ENCODE data around the gene ATAD5. TPM values are rescaled to one million over a fixed set of nuclear protein-coding genes. Genes with fewer than 3 reads are reported as not detected.
"Not testable (repeated sequence)": the region's sequence is repeated elsewhere in the genome, so short reads cannot be mapped to it uniquely, and the experiment has no call there.

The ATAD5 gene
- total and polyA plus RNA-seq, 2 of the 4 experiments (the other 2 are of a cell fraction) = 1.0 to 1.3 TPM

GRCh38 chr17:30822919-30823318 is 8.8 kb upstream of the ATAD5 start:
- H3K14ac ChIP-seq (replicated peaks; ENCODE audit: low read depth, low read length); H3K23ac ChIP-seq (ENCODE audit: low read depth, low read length); H2BK5ac ChIP-seq (ENCODE audit: low read depth, low read length, poor library complexity, severe bottlenecking); H4K5ac ChIP-seq (ENCODE audit: low read depth, low read length); H3K4me2 ChIP-seq (ENCODE audit: low read depth, low read length); POLR2A ChIA-PET (ENCODE audit: unreplicated experiment); H4K91ac ChIP-seq (ENCODE audit: insufficient read depth, low read depth, low read length); BruUV-seq (replicated peaks); in situ Hi-C loops (cut with MboI; ENCODE audit: low sequenced_read_pairs); H3K4me1 ChIP-seq (ENCODE audit: control insufficient read depth, insufficient read depth, low read length); H3K27ac ChIP-seq (ENCODE audit: insufficient read depth, low read length); H2AFZ ChIP-seq (replicated peaks; ENCODE audit: low read length, poor library complexity); H3K36me3 ChIP-seq (ENCODE audit: control insufficient read depth, insufficient read depth, low read length); intact Hi-C loops (cut with micrococcal nuclease); H3K9me1 ChIP-seq (ENCODE audit: insufficient read depth, low read length); CTCF ChIA-PET; H2BK20ac ChIP-seq (ENCODE audit: low read depth, low read length); H2AK9ac ChIP-seq (replicated peaks; ENCODE audit: low read depth, low read length, poor library complexity); DNase-seq; H2AK5ac ChIP-seq (ENCODE audit: low read depth, low read length); H4K8ac ChIP-seq (ENCODE audit: low read depth in 2 of 2, low read length in 2 of 2); H3K18ac ChIP-seq (ENCODE audit: low read depth, low read length); H3K4ac ChIP-seq (ENCODE audit: low read depth, low read length); H3K27me3 ChIP-seq (ENCODE audit: control insufficient read depth, insufficient read depth, low read length); H2BK15ac ChIP-seq (ENCODE audit: low read depth, low read length); H3K9me3 ChIP-seq (ENCODE audit: control insufficient read depth, insufficient read depth, low read length); H3K9ac ChIP-seq (ENCODE audit: low read depth, low read length); H4K20me1 ChIP-seq (ENCODE audit: insufficient read depth, low read length); H2BK120ac ChIP-seq (ENCODE audit: low read depth, low read length); H3K56ac ChIP-seq (ENCODE audit: extremely low read depth, insufficient read depth, low read length); ATAC-seq (ENCODE audit: low read depth); dilution Hi-C loops (cut with HindIII; ENCODE audit: low sequenced_read_pairs, unreplicated experiment); H3K4me3 ChIP-seq (ENCODE audit: insufficient read depth, low read depth, low read length): not testable (repeated sequence)
- WGBS, 2 experiments (ENCODE audit: extremely low coverage in 2 of 2, insufficient read length in 1 of 2) = no CpG with 5 or more reads among the region's 14 CpGs
- peaks cover 22 to 50% of the 10 kb centered on the region in 2 experiments for H3K79me1 ChIP-seq (ENCODE audit: low read depth in 1 of 2, low read length in 2 of 2)
